GM18873 (cell line): ENCODE results near the gene FTCDNL1.

ENCODE experiments used
- ATAC-seq: cut with Tn5 transposase; IDR thresholded peaks from one replicate; pipeline ENCODE4 v1.9.1; 2021; ENCODE audit warnings: mild to moderate bottlenecking, moderate library complexity, moderate number of reproducible peaks; ENCODE audit not compliant: unreplicated experiment, low FRiP score

FTCDNL1 gene

GRCh38 chr2:199850718-199851500 lies at the start of gene FTCDNL1:
Gene FTCDNL1, minus strand, starts transcription at chr2:199851192. Its CDS starts 2,230 bp downstream, at chr2:199848962.
- ATAC-seq = peak; percentile 88

- no peak for ATAC-seq
These were observed 45.6 kb upstream of the FTCDNL1 start for GRCh38 chr2:199896617-199897016.

- no peak for ATAC-seq
These were observed 44.4 kb upstream of the FTCDNL1 start for GRCh38 chr2:199895406-199895805.

- ATAC-seq = no peak
These were observed 32.7 kb upstream of the FTCDNL1 start for GRCh38 chr2:199883474-199884212.

- no peak for ATAC-seq
These were observed 31.7 kb upstream of the FTCDNL1 start for GRCh38 chr2:199882667-199883066.

GRCh38 chr2:199875400-199875799 lies 24.4 kb upstream of the FTCDNL1 start:
- no peak for ATAC-seq

GRCh38 chr2:199874209-199874608 lies 23.2 kb upstream of the FTCDNL1 start:
- no peak for ATAC-seq

- ATAC-seq = no peak
These were observed 19.6 kb upstream of the FTCDNL1 start for GRCh38 chr2:199870581-199870980.

GRCh38 chr2:199869653-199870052 lies 18.7 kb upstream of the FTCDNL1 start:
- no peak for ATAC-seq

- no peak for ATAC-seq
These were observed 18.2 kb upstream of the FTCDNL1 start for GRCh38 chr2:199869227-199869541.

GRCh38 chr2:199868431-199869226 lies 17.6 kb upstream of the FTCDNL1 start:
- ATAC-seq = no peak

GRCh38 chr2:199865905-199866304 lies 14.9 kb upstream of the FTCDNL1 start:
- ATAC-seq = no peak

- no peak for ATAC-seq
These were observed 11.8 kb upstream of the FTCDNL1 start for GRCh38 chr2:199862788-199863187.

GRCh38 chr2:199861132-199861774 lies 10.3 kb upstream of the FTCDNL1 start:
- ATAC-seq = no peak

- ATAC-seq = no peak
These were observed 4.8 kb upstream of the FTCDNL1 start for GRCh38 chr2:199855812-199856211.

GRCh38 chr2:199851883-199852282 lies 891 bp upstream of the FTCDNL1 start:
- ATAC-seq = no peak

- no peak for ATAC-seq
These were observed 464 bp upstream of the FTCDNL1 start for GRCh38 chr2:199851501-199851810.

GRCh38 chr2:199850218-199850717 lies 724 bp downstream of the FTCDNL1 start:
- no peak for ATAC-seq

- no peak for ATAC-seq
These were observed 2.4 kb downstream of the FTCDNL1 start for GRCh38 chr2:199848389-199849130.
